ENCODE measurements around the gene SH2D3C.
"Not testable (repeated sequence)": the region's sequence is repeated elsewhere in the genome, so short reads cannot be mapped to it uniquely, and the experiment has no call there.

Gene SH2D3C

GRCh38 chr9:127785023-127785932 lies 6.8 kb upstream of the SH2D3C start:
- peak; percentile 89 for DNase-seq (ENCODE audit: low spot score)

DNA sequence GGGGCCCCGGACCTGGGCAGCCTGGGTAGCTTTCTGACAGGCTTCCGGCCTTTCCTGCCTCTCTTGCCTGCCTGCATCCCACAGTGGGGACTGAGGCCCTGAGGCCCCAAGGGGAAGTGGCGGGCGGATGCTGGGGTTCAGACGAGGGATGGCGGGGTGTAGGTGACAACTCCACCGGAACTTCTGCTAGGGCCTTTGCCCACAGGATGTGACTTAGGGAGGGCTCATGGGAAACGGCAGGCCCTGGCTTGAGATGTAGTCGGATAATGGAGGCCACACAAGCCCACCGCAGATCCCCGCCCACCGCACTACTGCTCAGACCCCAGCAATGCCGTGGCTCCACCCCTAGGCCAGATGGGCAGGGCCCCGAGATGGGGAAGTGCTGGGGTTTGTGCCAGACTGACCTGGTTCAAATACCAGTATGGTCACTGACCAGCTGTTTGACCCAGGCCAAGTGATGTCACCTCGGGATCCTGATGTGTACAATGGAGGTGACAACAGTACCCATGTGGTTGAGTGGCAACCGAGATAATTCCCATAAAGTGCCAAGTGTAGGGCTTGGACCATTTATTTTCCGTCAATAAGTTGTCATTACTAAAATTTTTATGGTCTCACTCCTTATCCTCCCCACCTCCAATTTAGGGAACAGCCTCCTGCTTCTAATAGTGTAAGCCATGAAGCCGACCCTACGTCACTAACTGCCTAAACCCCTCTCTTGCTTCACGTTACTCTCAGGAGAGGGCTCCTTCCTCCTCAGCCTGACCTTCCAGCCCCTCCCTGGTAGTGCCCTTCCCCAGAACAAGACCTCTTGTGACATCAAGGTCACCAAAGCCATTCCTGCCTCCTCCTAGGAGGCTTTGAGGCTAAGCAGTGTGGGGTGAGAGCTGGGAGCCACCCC lies 4.9 kb upstream of the SH2D3C start:
- no peak for DNase-seq (ENCODE audit: low spot score)

DNA sequence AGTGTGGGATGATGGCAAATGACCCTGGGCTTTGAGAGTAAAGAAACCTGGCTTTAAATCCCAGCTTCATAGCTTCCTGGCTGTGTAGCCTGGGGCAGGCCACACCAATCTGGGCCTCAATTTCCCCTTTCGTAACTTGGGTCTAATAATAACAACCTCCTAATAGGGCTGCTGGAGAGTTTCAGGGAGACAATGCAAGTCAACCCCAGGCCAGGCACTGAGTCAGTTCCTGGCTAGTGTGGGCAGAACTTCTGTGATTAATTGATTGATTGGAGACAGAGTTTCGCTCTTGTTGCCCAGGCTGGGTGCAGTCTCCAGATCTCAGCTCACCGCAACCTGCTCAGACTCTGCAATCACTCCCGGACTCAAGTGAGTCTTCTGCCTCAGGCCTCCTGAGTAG lies 3.3 kb upstream of the SH2D3C start:
- no peak for DNase-seq (ENCODE audit: low spot score)

DNA sequence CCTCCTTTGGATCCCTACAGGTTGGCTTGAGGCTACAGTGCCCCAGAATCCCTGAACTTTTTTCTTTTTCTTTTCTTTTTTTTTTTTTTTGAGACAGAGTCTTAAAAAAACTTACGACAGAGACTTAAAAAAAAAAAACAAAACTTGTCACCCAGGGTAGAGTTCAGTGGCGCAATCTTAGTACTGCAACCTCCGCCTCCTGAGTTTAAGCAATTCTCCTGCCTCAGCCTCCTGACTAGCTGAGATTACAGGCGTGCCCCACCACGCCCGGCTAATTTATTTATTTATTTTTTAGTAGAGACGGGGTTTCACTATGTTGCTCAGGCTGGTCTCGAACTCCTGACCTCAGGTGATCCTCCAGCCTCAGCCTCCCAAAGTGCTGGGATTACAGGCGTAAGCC lies 2.4 kb upstream of the SH2D3C start:
- not testable (repeated sequence) for DNase-seq (ENCODE audit: low spot score)

- DNase-seq (ENCODE audit: low spot score) = no peak
Observed at GRCh38 chr9:127780126-127780885, 1.8 kb upstream of the SH2D3C start.

DNA sequence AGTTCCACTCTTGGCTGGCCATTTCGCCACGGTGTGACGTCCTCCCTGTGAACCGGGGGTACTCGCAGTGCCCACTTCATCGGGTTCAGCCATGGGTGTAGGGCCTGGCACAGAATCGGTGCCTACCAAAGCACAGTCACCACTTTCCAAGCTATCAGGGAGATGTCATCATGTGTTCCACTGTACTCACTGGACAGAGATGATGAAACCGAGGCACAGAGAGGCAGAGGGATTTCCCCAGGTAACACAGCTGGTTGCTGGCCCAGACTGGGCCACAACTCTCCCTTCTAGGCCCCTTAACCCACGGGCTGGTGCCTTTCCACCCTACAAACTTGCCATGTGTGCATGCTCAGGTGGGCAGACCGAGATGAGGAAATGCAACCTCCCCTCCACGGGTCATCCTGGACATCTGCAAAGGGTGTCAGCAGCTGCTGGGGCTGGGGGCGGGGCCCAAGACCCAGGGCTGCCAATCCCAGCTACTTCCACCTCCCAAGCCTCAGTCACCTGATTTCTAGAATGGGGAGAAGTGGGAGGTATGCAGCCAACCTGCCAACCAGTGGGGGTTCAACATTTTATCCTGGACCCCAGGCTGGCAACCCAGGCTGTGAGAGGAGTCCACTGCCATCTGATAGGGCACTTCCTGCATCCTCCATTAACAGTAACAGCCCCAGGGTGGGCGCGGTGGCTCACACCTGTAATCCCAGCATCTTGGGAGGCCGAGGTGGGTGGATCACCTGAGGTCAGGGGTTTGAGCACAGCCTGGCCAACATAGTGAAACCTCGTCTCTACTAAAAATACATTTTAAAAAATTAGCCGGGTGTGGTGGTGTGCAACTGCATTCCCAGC lies 893 bp upstream of the SH2D3C start:
- DNase-seq (ENCODE audit: low spot score) = no peak

GRCh38 chr9:127777368-127777980 lies 992 bp downstream of the SH2D3C start:
- DNase-seq (ENCODE audit: low spot score) = no peak

- no peak for DNase-seq (ENCODE audit: low spot score)
Observed at GRCh38 chr9:127776924-127777289, 1.6 kb downstream of the SH2D3C start.

- DNase-seq (ENCODE audit: low spot score) = no peak
Observed at GRCh38 chr9:127776195-127776923, 2.1 kb downstream of the SH2D3C start.

DNA sequence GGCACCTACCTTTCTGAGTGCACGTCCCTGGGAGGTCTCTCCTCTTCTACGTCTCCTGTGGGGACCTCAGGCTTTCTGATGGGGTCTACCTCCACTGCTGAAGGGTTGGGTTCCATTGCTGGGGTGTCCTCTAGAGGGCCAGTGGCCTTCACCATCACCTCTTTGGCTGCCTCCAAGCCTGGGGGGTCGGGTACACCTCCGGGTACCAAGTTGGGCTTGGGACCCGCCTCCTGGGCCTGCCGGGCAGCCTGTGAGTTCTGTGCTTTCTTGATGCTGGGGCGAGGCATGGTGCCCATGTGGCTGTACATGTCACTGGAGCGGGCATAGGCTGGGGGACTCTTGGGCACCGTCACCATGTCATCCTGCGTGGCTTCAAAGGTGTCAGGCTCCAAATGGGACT lies 4.5 kb downstream of the SH2D3C start:
- no peak for DNase-seq (ENCODE audit: low spot score)

- DNase-seq (ENCODE audit: low spot score) = no peak
Observed at GRCh38 chr9:127773272-127773671, 5.2 kb downstream of the SH2D3C start.

GRCh38 chr9:127772603-127773002 lies 5.9 kb downstream of the SH2D3C start:
- DNase-seq (ENCODE audit: low spot score) = no peak

- DNase-seq (ENCODE audit: low spot score) = no peak
Observed at GRCh38 chr9:127771570-127772189, 6.8 kb downstream of the SH2D3C start.

GRCh38 chr9:127770905-127771569 lies 7.4 kb downstream of the SH2D3C start:
- DNase-seq (ENCODE audit: low spot score) = peak; percentile 89

- DNase-seq (ENCODE audit: low spot score) = no peak
Observed at GRCh38 chr9:127770583-127770904, 7.9 kb downstream of the SH2D3C start.

DNA sequence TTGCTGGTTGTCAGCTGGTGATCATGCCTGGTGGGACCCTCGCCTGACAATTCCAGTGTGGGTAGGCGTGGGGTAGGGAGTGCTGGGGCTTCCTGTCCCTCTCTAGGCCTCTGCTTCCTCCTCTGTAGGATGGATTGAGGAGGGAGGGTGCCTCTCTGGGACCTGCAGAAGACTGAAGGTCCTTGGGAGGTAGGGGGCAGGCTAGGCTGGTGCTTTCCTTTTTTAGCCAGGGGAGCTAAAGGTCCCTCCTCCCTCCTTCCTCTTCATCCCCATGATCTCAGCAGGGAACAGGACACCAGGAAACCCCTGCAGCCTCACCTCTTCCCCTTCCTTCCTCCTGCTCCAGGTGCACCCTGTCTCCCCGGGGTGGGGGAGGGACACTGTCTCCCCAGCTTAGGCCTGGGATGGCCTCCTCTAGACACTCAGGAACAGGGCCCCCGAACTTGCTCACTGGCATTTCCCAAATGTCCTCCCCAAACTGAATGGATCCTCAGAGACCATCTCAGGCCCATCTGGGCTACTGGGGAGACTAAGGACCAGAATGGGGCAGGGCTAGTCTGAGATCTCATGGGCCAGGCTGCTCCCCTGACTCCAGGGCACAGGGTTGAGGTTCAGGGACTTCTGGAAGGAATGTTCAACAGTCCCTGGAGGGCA lies 8.4 kb downstream of the SH2D3C start:
- no peak for DNase-seq (ENCODE audit: low spot score)

DNA sequence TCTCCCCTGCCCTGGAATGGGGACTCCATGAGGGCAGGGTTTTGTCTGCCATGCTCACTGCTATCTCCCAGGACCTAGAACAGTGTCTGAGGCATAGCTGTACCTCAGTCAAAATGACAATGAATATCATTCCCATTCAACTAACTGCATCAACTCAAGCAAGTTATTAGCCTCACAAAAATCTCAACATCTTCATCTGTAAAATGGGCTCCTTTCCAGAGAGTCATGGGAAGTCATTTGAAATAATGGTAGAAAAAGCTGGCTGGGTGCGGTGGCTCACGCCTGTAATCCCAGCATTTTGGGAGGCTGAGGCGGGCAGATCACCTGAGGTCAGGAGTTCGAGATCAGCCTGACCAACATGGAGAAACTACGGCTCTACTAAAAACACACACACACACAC lies 9.4 kb downstream of the SH2D3C start:
- DNase-seq (ENCODE audit: low spot score) = no peak

DNA sequence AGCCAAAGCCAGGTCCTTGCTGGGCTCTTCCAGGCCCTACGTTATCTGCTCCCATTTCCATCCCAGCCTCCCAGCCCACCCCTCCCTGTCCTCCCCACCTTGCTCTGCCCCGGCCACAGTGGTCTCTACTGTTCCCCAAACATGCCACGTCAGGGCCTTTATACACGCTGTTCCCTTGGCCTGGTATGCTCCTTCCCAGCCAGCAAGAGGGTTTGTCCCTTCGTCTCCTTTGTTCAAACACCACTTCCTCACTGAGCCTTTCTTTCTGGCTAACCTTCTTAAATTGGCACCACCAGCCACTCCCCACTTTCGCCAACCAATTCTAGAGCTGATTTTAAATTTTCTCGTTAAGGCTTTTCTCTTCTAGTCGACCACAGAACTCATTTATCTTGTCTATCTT lies 9.8 kb downstream of the SH2D3C start:
- DNase-seq (ENCODE audit: low spot score) = no peak

DNA sequence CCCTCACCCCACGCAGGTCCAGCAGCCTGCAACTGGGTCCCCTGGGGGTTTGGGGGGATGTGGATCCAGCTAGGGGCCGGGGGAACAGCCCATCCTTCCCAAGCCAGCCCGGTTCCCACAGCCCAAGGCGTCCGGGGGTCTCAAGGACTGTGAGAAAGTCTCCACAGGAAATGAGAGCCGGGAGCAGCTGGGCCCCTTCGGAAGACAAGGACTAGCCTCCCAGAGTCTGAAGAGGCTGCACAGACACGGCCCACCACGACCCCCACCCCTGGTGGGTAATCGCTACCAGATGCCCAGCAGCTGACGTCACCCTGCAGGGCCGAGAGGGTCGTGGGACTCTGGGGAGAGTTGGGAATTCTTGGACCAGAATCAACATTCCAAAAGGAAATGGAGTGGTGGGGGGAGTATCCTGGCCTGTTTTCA lies 10.5 kb downstream of the SH2D3C start:
- no peak for DNase-seq (ENCODE audit: low spot score)
